IPS-18a (cell line): Measurements from ENCODE around the gene PCA3.
"Not testable (repeated sequence)": the region's sequence is repeated elsewhere in the genome, so short reads cannot be mapped to it uniquely, and the experiment has no call there.

ENCODE experiments used
- H3K27ac ChIP-seq: one replicate; pipeline ENCODE4 v1.5.1; 2013; ENCODE audit warnings: low read length
- H3K27me3 ChIP-seq: one replicate; pipeline ENCODE4 v1.6.1; 2013; ENCODE audit warnings: mild to moderate bottlenecking, low read length; ENCODE audit not compliant: control insufficient read depth, insufficient read depth
- H3K36me3 ChIP-seq: one replicate; pipeline ENCODE4 v1.6.1; 2013; ENCODE audit warnings: low read depth, low read length; ENCODE audit not compliant: control insufficient read depth
- H3K4me1 ChIP-seq: one replicate; pipeline ENCODE4 v1.6.1; 2013; ENCODE audit warnings: low read depth, low read length; ENCODE audit not compliant: control insufficient read depth
- H3K4me3 ChIP-seq: one replicate; pipeline ENCODE4 v1.5.1; 2013; ENCODE audit warnings: low read length
- H3K9ac ChIP-seq: one replicate; pipeline ENCODE4 v1.6.1; 2013; ENCODE audit warnings: mild to moderate bottlenecking, low read length, moderate library complexity
- H3K9me3 ChIP-seq: one replicate; pipeline ENCODE4 v1.6.1; 2013; ENCODE audit warnings: low read depth, low read length; ENCODE audit not compliant: control insufficient read depth

The PCA3 gene

DNA sequence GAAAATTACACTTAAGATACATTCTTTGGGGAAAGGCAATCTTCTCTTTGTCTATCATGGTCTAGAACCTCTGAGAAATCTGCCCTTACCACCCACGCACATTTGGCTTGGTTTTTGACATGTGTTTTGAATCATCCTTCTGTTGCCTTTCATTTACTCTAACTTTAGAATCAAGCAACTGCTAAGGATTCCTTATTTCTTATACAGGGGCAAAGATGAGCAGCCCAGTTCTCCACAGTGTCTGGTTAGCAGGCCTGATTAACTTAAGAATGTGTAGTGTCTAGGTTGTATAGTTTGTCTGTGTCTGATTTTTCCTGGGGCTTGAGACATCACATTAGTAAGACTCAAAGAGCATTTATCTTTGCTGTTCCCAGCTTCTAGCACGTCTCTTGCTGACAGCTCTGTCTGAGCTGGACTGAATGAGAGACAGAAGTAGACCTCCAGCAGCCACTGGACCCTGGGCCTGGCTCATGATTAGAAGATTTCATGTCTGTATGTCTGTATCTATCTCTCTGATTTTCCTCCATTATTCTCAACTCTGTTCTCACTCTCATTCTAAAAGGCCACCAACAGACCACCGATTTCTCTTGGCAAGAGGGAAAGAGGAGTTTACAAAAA is 31.8 kb upstream of the PCA3 start:
- Histone ChIP-seq H3K4me1 (no peaks in the 10 kb centered on the region), H3K27me3 (no peaks in the 10 kb centered on the region), H3K4me3 (no peak overlapping the region), H3K9ac (no peak overlapping the region), H3K9me3 (no peaks in the 10 kb centered on the region), H3K27ac (no peak overlapping the region), H3K36me3 (no peaks in the 10 kb centered on the region)

DNA sequence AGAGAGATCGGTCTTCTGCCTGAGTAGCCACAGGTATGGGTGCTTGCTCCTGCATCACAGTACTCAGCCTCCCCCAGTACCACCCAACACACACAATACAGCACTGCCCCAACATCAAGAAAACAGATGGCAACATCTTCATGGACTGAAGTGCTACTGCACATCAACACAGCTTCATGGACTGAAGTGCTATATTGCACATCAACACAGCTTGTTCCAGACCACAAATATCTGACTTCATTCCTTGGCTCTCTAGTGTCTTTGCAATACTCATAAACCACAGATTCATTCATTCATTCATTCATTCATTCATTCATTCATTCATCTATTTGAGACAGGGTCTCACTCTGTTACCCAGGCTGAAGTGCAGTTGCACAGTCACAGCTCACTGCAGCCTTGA is 31.1 kb upstream of the PCA3 start:
- no peak overlapping the region for H3K9ac ChIP-seq
- no peaks in the 10 kb centered on the region for H3K4me1 ChIP-seq
- H3K36me3 ChIP-seq: no peaks in the 10 kb centered on the region
- no peaks in the 10 kb centered on the region for H3K27me3 ChIP-seq
- no peak overlapping the region for H3K4me3 ChIP-seq
- no peaks in the 10 kb centered on the region for H3K9me3 ChIP-seq
- no peak overlapping the region for H3K27ac ChIP-seq

- Histone ChIP-seq H3K27ac (no peak overlapping the region), H3K4me1 (no peaks in the 10 kb centered on the region), H3K4me3 (no peak overlapping the region), H3K9ac (no peak overlapping the region), H3K9me3 (no peaks in the 10 kb centered on the region), H3K27me3 (no peaks in the 10 kb centered on the region), H3K36me3 (no peaks in the 10 kb centered on the region)
These were observed 29.5 kb upstream of the PCA3 start for GRCh38 chr9:76734716-76735115.

DNA sequence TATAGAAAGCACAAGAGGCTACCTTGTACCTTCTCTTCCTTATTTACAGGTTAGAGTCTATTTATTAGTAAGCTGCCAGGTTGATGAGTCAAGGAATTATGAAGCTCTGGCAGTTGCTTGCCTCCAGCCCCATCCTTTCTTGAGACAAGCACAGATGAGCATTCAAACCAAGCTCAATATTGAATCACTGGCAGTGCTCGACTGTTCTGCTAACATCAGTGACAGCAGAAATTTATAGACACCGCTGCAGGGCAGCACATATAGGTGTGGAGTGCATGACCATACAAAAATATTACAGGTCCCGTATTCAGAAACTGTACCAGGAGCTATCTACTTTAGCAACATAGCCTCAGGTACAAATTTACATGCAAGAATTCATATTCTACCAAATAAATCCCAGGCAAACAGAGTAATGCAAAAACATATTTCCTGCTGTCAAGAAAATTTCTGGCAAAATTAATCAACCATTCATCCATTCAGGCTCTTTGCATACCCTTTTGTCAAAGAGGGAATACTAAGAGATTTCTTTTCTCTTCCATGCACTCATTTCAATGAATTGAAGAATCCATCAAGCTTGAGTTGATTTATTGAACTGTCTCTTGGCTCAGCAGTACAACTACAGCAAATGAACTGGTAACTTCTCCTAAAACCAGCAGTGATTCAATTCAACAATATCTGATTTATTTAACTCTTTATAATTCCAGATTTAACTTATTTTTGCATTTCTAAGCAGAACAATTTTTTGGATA is 26.9 kb upstream of the PCA3 start:
- H3K27ac ChIP-seq: no peak overlapping the region
- no peaks in the 10 kb centered on the region for H3K9me3 ChIP-seq
- no peaks in the 10 kb centered on the region for H3K36me3 ChIP-seq
- H3K27me3 ChIP-seq: no peaks in the 10 kb centered on the region
- H3K4me1 ChIP-seq: no peaks in the 10 kb centered on the region
- no peak overlapping the region for H3K4me3 ChIP-seq
- H3K9ac ChIP-seq: no peak overlapping the region

DNA sequence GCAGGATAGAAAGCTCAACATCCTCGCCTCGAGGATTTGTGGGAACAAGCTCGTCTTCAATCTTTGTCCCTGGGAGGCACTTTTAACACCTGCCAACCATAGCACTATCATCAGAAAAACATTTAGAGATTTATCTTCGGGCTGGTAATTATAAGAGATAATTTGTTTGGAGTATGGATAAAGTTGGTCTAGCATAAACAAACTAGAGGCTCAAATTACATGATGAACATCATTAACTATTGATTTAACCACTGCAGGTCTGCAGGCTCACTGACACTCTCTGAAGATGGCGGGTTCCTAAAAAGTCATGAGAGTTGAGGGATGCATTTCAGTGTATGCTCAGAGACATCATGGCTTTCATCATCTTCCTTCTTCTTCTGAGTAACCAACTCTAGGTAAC is 25.8 kb upstream of the PCA3 start:
- H3K4me1 ChIP-seq: no peaks in the 10 kb centered on the region
- no peaks in the 10 kb centered on the region for H3K9me3 ChIP-seq
- H3K27ac ChIP-seq: no peak overlapping the region
- no peak overlapping the region for H3K4me3 ChIP-seq
- no peak overlapping the region for H3K9ac ChIP-seq
- H3K27me3 ChIP-seq: no peaks in the 10 kb centered on the region
- H3K36me3 ChIP-seq: no peaks in the 10 kb centered on the region

- no peak overlapping the region for H3K27ac ChIP-seq
- no peaks in the 10 kb centered on the region for H3K4me1 ChIP-seq
- no peaks in the 10 kb centered on the region for H3K27me3 ChIP-seq
- no peak overlapping the region for H3K4me3 ChIP-seq
- H3K9ac ChIP-seq: no peak overlapping the region
- H3K36me3 ChIP-seq: no peaks in the 10 kb centered on the region
- H3K9me3 ChIP-seq: no peaks in the 10 kb centered on the region
These were observed 22.7 kb upstream of the PCA3 start for GRCh38 chr9:76741524-76741923.

DNA sequence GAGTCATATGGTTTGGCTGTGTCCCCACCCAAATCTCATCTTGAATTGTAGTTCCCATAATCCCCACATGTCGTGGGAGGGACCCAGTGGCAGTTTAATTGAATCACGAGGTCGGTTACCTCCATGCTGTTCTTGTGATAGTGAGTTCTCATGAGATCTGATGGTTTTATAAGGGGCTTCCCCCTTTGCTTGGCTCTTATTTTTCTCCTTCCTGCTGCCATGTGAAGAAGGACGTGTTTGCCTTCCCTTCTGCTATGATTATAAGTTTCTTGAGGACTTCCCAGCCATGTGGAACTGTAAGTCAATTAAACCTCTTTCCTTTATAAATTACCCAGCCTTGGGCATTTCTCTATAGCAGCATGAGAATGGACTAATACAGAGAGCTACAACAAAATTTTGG is 21.3 kb upstream of the PCA3 start:
- H3K4me3 ChIP-seq, H3K4me1 ChIP-seq, H3K27me3 ChIP-seq, H3K27ac ChIP-seq, H3K9me3 ChIP-seq, H3K36me3 ChIP-seq, H3K9ac ChIP-seq: not testable (repeated sequence)

DNA sequence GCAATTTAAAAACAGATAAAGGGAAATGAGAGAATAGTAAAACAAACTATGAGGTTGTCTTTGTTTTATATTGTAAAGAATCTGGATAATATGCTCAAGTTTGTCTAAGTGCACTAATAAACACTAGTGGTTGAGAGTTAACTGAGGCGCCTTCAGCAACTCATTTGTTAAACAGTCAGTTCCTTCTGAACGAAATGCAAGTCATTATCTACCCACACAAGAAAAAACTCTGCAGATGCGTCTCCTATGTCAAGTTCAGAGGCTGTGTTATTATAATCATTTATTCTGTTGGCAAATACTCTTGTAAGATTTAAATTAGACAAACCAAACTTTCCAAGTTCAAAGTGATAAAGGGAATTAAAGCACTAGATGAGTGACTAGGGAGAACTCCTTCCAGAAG is 20.3 kb upstream of the PCA3 start:
- no peak overlapping the region for H3K9ac ChIP-seq
- H3K4me1 ChIP-seq: no peaks in the 10 kb centered on the region
- H3K27me3 ChIP-seq: no peaks in the 10 kb centered on the region
- no peak overlapping the region for H3K4me3 ChIP-seq
- H3K27ac ChIP-seq: no peak overlapping the region
- H3K36me3 ChIP-seq: no peaks in the 10 kb centered on the region
- no peaks in the 10 kb centered on the region for H3K9me3 ChIP-seq

DNA sequence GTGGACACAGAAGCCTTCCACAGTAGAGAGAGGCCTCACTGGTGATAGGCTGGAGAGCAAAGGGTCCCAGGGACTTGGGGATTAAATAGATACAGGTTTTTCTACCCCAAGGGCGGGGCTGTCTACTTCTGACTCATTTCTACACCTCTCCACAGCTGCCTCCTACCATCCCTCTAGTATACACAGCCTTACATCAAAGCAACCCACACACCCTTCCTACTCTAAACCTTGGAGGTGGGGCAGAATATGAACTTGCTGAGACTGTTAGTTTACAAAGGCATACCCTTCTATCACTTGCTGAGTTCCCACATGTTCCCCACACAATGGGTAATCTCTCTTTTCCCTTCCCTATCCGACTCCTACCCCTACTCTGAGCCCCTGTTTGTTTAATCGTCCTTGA is 19.9 kb upstream of the PCA3 start:
- H3K4me1 ChIP-seq: no peaks in the 10 kb centered on the region
- H3K4me3 ChIP-seq: no peak overlapping the region
- no peaks in the 10 kb centered on the region for H3K36me3 ChIP-seq
- no peak overlapping the region for H3K27ac ChIP-seq
- H3K9ac ChIP-seq: no peak overlapping the region
- H3K27me3 ChIP-seq: no peaks in the 10 kb centered on the region
- no peaks in the 10 kb centered on the region for H3K9me3 ChIP-seq

- H3K36me3 ChIP-seq: no peaks in the 10 kb centered on the region
- no peak overlapping the region for H3K27ac ChIP-seq
- no peak overlapping the region for H3K9ac ChIP-seq
- H3K9me3 ChIP-seq: no peaks in the 10 kb centered on the region
- H3K4me3 ChIP-seq: no peak overlapping the region
- H3K4me1 ChIP-seq: peaks cover 4% of the 10 kb centered on the region
- H3K27me3 ChIP-seq: no peaks in the 10 kb centered on the region
These were observed 13.2 kb upstream of the PCA3 start for GRCh38 chr9:76751001-76751400.

DNA sequence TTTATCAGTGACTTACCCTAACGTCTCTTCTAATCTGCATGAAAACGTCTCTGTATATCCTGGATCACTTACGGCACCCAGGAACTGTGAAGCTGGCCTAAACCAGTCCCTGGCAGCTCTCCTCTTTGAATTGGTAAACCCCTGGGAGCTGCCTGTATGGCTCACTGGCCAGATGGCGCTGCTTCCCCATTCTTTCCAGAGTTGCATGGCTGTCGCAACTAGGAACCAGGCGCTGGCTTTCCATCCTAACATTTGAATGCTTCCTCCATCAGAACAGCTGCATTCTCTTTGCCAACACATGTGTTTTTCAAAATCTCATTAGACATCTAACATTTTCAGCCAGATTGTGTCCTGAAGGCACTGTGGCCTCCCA is 8.0 kb upstream of the PCA3 start:
- H3K27ac ChIP-seq: no peak overlapping the region
- no peaks in the 10 kb centered on the region for H3K36me3 ChIP-seq
- no peak overlapping the region for H3K4me3 ChIP-seq
- no peaks in the 10 kb centered on the region for H3K9me3 ChIP-seq
- H3K27me3 ChIP-seq: no peaks in the 10 kb centered on the region
- H3K4me1 ChIP-seq: peaks cover 4% of the 10 kb centered on the region
- no peak overlapping the region for H3K9ac ChIP-seq

- Histone ChIP-seq H3K27ac (no peak overlapping the region), H3K9ac (no peak overlapping the region)
These were observed 7.1 kb upstream of the PCA3 start for GRCh38 chr9:76756941-76757673.

More at GRCh38 chr9:76756941-76757673, 7.1 kb upstream of the PCA3 start:
- Histone ChIP-seq H3K27me3 (no peaks in the 10 kb centered on the region), H3K4me3 (no peak overlapping the region), H3K4me1 (peaks cover 4% of the 10 kb centered on the region), H3K36me3 (no peaks in the 10 kb centered on the region), H3K9me3 (no peaks in the 10 kb centered on the region)
